ENCODE measurements around the gene SPOCK1.
A peak's percentile ranks its signal among the peaks of the same experiment; 100 is the strongest.

Gene SPOCK1

DNA sequence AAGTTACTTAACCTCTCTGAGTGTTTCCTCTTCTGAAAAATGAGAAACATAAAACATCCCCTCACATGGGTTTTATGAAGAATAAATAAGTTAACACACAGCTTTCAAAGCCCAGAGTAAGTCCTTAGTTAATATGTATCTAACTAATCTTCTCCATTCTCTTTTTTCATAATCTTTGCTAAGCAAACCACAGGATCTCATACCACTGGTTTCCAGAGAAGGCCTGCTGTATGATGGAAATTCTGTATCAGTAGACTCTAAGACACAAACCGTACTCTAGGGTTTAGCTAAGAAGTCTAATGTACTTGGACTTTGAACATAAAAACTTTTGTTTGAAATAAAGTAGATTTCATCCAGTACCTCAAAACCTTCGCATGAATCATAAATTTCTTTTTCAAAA, 307.9 kb downstream of the SPOCK1 start:
- in situ Hi-C loops (cut with HindIII; ENCODE audit: low pct_ligation_motif_present, low sequenced_read_pairs): no loop called here
- no peak overlapping the region for H3K4me3 ChIP-seq (ENCODE audit: low read depth, low read length)
- no peak for DNase-seq
- TF ChIP-seq, protein P1, sequence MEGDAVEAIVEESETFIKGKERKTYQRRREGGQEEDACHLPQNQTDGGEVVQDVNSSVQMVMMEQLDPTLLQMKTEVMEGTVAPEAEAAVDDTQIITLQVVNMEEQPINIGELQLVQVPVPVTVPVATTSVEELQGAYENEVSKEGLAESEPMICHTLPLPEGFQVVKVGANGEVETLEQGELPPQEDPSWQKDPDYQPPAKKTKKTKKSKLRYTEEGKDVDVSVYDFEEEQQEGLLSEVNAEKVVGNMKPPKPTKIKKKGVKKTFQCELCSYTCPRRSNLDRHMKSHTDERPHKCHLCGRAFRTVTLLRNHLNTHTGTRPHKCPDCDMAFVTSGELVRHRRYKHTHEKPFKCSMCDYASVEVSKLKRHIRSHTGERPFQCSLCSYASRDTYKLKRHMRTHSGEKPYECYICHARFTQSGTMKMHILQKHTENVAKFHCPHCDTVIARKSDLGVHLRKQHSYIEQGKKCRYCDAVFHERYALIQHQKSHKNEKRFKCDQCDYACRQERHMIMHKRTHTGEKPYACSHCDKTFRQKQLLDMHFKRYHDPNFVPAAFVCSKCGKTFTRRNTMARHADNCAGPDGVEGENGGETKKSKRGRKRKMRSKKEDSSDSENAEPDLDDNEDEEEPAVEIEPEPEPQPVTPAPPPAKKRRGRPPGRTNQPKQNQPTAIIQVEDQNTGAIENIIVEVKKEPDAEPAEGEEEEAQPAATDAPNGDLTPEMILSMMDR (IDR thresholded peaks at IDR 0.05; ENCODE audit: low read depth, low read length, missing control alignments): no peak
- no peak overlapping the region for H3K27ac ChIP-seq
- no peaks in the 10 kb centered on the region for H3K27me3 ChIP-seq (replicated peaks)
- no peaks in the 10 kb centered on the region for H3K36me3 ChIP-seq (replicated peaks)

DNA sequence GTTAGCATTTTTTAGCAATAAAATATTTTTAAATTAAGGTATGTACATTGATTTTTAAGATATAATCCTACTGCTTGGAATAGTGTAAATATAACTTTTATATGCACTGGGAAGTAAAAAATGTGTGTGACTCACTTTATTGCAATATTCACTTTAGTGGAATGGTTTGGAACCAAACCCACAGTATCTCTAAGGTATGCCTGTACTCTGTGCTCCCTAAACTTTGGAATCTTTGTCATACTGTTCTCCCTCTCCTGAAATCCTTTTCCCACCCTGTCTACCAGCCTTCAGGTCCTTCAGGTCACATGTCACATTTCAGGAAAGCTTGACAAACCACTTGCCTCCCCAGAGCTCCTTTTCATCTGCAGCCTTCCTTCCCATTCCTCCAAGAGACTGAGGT, 308.7 kb downstream of the SPOCK1 start:
- H3K36me3 ChIP-seq (replicated peaks): no peaks in the 10 kb centered on the region
- TF ChIP-seq, protein P1 (IDR thresholded peaks at IDR 0.05; ENCODE audit: low read depth, low read length, missing control alignments): no peak
- no peak overlapping the region for H3K27ac ChIP-seq
- in situ Hi-C loops (cut with HindIII; ENCODE audit: low pct_ligation_motif_present, low sequenced_read_pairs): no loop called here
- H3K4me3 ChIP-seq (ENCODE audit: low read depth, low read length): no peak overlapping the region
- no peak for DNase-seq
- no peaks in the 10 kb centered on the region for H3K27me3 ChIP-seq (replicated peaks)

DNA sequence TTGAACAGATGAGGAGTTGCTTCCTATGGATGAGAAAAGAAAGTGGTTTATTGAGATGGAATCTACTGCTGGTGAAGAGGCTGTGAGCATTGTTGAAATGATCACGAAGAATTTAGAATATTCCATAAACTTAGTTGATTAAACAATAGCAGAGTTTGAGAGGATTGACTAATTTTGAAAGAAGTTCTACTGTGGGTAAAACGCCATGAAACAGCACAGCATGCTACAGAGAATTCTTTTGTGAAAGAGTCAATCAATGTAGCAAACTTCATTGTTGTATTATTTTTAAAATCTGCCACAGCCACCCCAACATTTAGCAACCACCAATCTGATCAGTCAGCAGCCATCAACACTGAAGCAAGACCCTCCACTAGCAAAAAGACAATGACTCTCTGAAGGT, 309.1 kb downstream of the SPOCK1 start:
- Histone ChIP-seq H3K36me3 (replicated peaks) (no peaks in the 10 kb centered on the region), H3K27me3 (replicated peaks) (no peaks in the 10 kb centered on the region), H3K4me3 (ENCODE audit: low read depth, low read length) (no peak overlapping the region), H3K27ac (no peak overlapping the region)
- in situ Hi-C loops (cut with HindIII; ENCODE audit: low pct_ligation_motif_present, low sequenced_read_pairs): no loop called here
- DNase-seq: no peak
- TF ChIP-seq, protein P1 (IDR thresholded peaks at IDR 0.05; ENCODE audit: low read depth, low read length, missing control alignments): no peak

DNA sequence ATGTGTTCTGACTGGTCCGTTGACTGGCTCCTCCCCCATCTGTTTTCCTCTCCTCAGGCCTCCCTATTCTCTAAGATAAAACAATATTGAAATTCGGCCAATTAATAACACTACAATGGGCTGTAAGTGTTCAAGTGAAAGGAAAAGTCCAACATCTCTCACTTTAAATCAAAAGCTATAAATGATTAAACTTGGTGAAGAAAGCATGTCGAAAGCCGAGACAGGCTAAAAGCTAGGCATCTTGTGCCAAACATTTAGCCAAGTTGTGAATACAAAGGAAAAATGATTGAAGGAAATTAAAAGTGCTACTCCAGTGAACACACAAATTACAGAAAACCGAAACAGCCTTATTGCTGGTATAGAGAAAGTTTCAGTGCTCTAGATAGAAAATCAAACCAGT, 310.6 kb downstream of the SPOCK1 start:
- no peak overlapping the region for H3K27ac ChIP-seq
- no peaks in the 10 kb centered on the region for H3K36me3 ChIP-seq (replicated peaks)
- TF ChIP-seq, protein P1 (IDR thresholded peaks at IDR 0.05; ENCODE audit: low read depth, low read length, missing control alignments): no peak
- H3K27me3 ChIP-seq (replicated peaks): no peaks in the 10 kb centered on the region
- in situ Hi-C loops (cut with HindIII; ENCODE audit: low pct_ligation_motif_present, low sequenced_read_pairs): no loop called here
- H3K4me3 ChIP-seq (ENCODE audit: low read depth, low read length): no peak overlapping the region
- no peak for DNase-seq

DNA sequence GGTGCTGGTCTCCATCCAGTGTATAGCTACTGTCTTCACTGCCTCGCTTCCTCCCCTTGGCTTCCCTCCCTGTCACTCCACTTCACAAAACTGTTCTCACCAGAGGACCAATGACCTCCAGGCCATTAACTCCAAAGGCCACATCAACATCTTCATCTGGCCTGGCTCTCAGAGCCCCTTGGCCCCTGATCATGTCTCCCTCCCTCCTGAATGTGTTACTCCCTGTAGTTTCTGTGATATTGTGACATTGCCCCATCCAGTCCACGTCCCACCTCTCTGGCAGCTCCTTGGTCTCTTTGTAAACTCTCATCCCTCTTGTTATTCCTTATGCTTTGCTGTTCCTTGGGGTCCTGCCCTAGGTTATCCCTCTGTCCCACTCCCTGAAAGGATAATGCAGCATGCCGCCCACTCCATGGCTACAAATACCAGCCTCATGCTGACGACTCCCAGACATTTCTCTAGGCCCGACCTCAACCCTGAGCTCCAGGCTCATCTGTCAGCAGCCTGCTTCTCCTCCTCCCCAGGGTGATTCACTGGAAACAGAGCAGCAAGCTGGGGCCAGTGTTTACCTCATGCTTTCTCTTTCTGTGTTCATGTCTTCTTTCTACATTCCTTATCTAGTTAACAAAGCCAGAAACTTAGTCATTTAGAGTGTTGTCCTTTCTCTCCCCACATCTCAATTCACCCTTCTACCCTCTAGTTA, 312.2 kb downstream of the SPOCK1 start:
- H3K36me3 ChIP-seq (replicated peaks): no peaks in the 10 kb centered on the region
- in situ Hi-C loops (cut with HindIII; ENCODE audit: low pct_ligation_motif_present, low sequenced_read_pairs): no loop called here
- TF ChIP-seq, protein P1 (IDR thresholded peaks at IDR 0.05; ENCODE audit: low read depth, low read length, missing control alignments): no peak
- peak; percentile 2 for DNase-seq
- H3K27ac ChIP-seq: no peak overlapping the region
- H3K4me3 ChIP-seq (ENCODE audit: low read depth, low read length): no peak overlapping the region
- no peaks in the 10 kb centered on the region for H3K27me3 ChIP-seq (replicated peaks)

DNA sequence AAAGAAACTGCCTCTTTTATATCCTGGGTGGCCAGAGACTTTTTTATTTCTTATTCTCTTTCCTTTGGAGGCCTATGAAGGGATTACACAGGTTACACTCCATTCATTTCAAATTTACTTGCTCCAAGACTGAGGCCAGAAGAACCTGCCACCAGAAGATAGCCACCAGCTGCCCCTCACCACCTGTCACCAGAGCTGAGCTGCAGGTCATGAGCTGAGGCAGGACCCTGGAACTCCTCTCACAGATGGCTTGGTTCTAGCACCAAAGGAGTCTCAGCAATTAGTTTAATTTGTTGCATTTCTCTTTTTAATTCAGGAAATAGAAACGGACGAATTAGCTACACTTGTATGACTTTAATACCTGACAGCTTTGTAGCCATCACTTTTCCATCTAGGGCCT, 313.9 kb downstream of the SPOCK1 start:
- H3K27me3 ChIP-seq (replicated peaks): no peaks in the 10 kb centered on the region
- TF ChIP-seq, protein P1 (IDR thresholded peaks at IDR 0.05; ENCODE audit: low read depth, low read length, missing control alignments): no peak
- no peaks in the 10 kb centered on the region for H3K36me3 ChIP-seq (replicated peaks)
- H3K4me3 ChIP-seq (ENCODE audit: low read depth, low read length): no peak overlapping the region
- in situ Hi-C loops (cut with HindIII; ENCODE audit: low pct_ligation_motif_present, low sequenced_read_pairs): no loop called here
- no peak for DNase-seq
- H3K27ac ChIP-seq: no peak overlapping the region
